HFFc6 (cell line): Measurements from ENCODE around the gene WDR11. TPM values are rescaled to one million over a fixed set of nuclear protein-coding genes. Genes with fewer than 3 reads are reported as not detected.

ENCODE experiments used
- DNase-seq: peaks from one replicate; pipeline ENCODE4 v3.0.0-alpha.2; 2018
- H3K27ac Mint-ChIP-seq: 2 replicates; pipeline ENCODE4 v1.8.0; 2020; ENCODE audit warnings: mild to moderate bottlenecking, mixed read lengths
- H3K27me3 Mint-ChIP-seq: 2 replicates; pipeline ENCODE4 v1.8.0; 2021; ENCODE audit warnings: mild to moderate bottlenecking, moderate library complexity, mixed read lengths; ENCODE audit not compliant: insufficient read depth
- H3K36me3 Mint-ChIP-seq: 2 replicates; pipeline ENCODE4 v1.8.0; 2021; ENCODE audit warnings: low read depth, mixed read lengths
- H3K4me1 Mint-ChIP-seq: 2 replicates; pipeline ENCODE4 v1.8.0; 2020; ENCODE audit warnings: low read depth, mixed read lengths
- H3K4me3 Mint-ChIP-seq: 2 replicates; pipeline ENCODE4 v1.8.0; 2020; ENCODE audit warnings: mild to moderate bottlenecking, moderate library complexity, mixed read lengths
- H3K9me3 Mint-ChIP-seq: 2 replicates; pipeline ENCODE4 v1.8.0; 2020; ENCODE audit warnings: mild to moderate bottlenecking, mixed read lengths
- total RNA-seq, 6 experiments: library from RNA; stranded (reverse); fragmentation: NEBNext Ultra II Directional; extraction: Animal tissue kit (Norgen Biotek cat#: 25700); gene quantifications; 2 replicates in 1 of 6; 3 replicates in 5 of 6; pipeline ENCODE4 v1.2.3, GENCODE V29; 2021
- TF ChIP-seq, protein P1 (sequence below): fragments of 200-600 bp; sonication (generic); IDR thresholded peaks from 2 replicates; pipeline ENCODE4 v1.5.0; 2021; ENCODE audit warnings: antibody characterized with exemption, mild to moderate bottlenecking

Gene WDR11
- total RNA-seq, 6 experiments from 2014 or later = 34.5 to 47.2 (median 38.0) TPM

DNA sequence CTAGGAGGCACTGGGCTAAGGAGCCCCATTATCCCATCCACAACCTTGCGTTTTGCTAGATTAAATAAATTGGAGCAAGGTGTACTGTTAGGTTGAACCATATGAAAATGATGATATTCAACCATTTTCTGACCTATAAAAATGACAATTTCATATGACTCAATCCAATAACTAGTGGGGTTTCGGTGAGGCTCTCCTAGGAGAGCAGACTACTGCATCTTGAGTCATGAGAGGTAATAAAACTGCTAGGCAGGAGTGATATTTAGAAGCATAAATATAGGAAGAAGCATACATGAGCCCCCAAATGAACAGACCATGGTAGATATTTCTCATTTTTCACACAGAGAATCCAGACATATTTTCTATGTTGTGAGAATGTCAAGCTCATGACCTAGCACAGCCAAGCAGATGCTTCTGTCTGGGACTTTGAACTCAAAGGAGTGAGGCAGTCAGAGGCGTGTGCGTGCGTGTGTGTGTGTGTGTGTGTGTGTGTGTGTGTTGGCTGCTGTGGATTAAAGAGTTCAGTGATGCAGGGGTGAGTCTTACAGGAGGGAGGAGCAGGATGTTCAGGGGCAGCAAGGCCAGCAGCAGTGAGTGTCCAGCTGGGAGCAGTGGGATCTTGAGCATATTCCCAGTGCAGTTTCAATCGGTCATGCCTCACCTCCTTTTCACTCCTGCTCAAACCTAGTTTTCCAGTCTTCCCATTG, 17.8 kb upstream of the WDR11 start:
- Mint-ChIP-seq H3K4me3 (no peak overlapping the region), H3K4me1 (no peaks in the 10 kb centered on the region), H3K27ac (no peak overlapping the region), H3K27me3 (peaks cover 5% of the 10 kb centered on the region), H3K9me3 (no peaks in the 10 kb centered on the region), H3K36me3 (no peaks in the 10 kb centered on the region)
- DNase-seq = no peak
- TF ChIP-seq, protein P1, sequence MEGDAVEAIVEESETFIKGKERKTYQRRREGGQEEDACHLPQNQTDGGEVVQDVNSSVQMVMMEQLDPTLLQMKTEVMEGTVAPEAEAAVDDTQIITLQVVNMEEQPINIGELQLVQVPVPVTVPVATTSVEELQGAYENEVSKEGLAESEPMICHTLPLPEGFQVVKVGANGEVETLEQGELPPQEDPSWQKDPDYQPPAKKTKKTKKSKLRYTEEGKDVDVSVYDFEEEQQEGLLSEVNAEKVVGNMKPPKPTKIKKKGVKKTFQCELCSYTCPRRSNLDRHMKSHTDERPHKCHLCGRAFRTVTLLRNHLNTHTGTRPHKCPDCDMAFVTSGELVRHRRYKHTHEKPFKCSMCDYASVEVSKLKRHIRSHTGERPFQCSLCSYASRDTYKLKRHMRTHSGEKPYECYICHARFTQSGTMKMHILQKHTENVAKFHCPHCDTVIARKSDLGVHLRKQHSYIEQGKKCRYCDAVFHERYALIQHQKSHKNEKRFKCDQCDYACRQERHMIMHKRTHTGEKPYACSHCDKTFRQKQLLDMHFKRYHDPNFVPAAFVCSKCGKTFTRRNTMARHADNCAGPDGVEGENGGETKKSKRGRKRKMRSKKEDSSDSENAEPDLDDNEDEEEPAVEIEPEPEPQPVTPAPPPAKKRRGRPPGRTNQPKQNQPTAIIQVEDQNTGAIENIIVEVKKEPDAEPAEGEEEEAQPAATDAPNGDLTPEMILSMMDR = no peak

DNA sequence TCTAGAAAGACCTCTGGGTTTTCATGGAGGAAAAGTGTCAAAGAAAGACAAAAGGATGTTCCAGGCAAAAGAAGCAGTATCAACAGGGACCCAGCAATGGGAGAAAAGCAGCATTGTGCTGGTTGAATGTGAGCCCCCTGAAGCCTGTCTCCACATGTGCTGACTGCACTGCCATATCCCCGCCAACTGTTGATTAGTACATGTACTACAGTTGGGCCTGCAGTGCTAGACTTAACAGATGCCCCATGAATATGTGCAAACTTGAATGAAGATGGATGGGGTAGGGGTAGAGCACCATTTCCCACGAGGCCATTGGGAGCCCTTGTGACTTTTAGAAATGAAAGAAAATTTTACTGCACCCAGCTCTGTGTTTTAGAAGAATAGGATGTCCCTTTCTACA, 15.6 kb upstream of the WDR11 start:
- peaks cover 2% of the 10 kb centered on the region; the same call in 1 of the 2 replicates for H3K27me3 Mint-ChIP-seq
- H3K4me3 Mint-ChIP-seq = no peak overlapping the region
- no peaks in the 10 kb centered on the region for H3K9me3 Mint-ChIP-seq
- no peak overlapping the region for H3K27ac Mint-ChIP-seq
- H3K4me1 Mint-ChIP-seq = no peaks in the 10 kb centered on the region
- no peak for DNase-seq
- TF ChIP-seq, protein P1 = no peak
- H3K36me3 Mint-ChIP-seq = no peaks in the 10 kb centered on the region

DNA sequence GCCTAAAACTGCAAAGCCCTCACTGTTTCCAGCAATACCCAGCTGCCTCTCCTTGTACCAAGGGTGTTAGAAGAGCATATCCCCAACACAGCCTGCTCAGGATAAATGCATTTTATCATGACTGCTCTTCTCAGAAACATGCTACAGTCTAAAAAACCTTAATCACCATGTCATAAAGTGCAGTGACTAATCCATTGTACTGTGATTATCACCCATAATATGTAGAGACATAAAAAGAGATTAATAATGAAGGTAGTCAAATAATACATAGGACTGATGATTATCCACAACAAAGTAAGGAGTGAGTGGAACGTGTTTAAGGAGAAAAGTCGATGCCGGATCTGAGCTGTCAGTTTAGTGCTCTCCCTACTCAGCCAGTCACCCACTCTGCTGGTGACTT, 12.2 kb upstream of the WDR11 start:
- 0 out of 2 replicates have a peak, but pooled peaks cover 4% of the 10 kb centered on the region for H3K4me1 Mint-ChIP-seq
- H3K27me3 Mint-ChIP-seq = peaks cover 2% of the 10 kb centered on the region; the same call in 1 of the 2 replicates
- DNase-seq = no peak
- no peak overlapping the region for H3K4me3 Mint-ChIP-seq
- no peaks in the 10 kb centered on the region for H3K36me3 Mint-ChIP-seq
- TF ChIP-seq, protein P1 = no peak
- H3K9me3 Mint-ChIP-seq = no peaks in the 10 kb centered on the region
- H3K27ac Mint-ChIP-seq = no peak overlapping the region

DNA sequence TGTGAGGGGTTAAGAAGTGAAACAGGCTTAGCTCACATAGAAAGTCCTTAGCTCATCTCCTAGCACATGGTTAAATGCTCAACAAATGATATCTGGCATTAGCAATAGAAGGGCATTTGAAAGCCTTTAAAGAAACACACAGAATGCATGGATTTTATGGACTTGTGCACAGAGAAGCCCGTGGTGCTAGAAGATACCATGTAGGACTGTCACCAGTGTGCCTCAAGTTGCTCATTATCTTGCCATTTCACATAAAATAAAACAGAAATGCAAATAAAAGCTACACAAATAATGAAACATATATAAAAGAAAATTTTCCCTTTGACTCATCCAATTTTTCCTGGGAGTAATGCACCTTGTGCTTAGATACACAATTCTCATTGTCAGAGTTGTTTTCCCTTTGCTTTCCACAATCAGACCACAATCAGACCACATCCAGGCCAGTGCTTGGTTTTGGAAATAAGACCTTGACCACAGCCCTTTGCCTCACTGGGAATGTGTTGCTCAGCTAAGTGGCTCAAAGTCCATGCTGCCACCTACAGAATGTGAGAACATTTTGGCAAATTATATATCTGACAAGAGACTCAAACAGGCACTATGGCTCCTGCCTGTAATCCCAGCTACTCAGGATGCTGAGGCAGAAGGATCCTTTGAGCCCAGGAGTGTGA, 9.5 kb upstream of the WDR11 start:
- no peaks in the 10 kb centered on the region for H3K36me3 Mint-ChIP-seq
- TF ChIP-seq, protein P1 = no peak

DNA sequence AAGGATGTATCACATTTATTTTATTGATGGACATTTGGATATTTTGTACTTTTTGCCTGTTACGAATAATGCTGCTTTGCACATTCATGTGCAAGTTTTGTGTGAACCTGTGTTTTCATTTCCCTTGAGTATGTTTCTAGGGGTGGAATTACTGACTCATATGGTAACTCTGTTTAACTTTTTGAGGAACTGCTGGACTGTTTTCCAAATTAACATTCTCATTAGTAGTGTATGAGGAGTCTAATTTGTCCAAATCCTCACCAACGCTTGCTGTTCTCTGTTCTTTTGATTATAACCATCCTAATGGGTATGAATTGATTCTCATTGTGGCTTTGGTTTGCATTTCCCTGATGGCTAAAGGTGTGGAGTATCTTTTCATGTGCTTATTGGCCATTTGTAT, 3.2 kb downstream of the WDR11 start:
- TF ChIP-seq, protein P1 = no peak
- H3K4me1 Mint-ChIP-seq = peaks cover 24% of the 10 kb centered on the region
- peaks cover 5% of the 10 kb centered on the region; the same call in 1 of the 2 replicates for H3K36me3 Mint-ChIP-seq
- no peak overlapping the region for H3K4me3 Mint-ChIP-seq
- DNase-seq = no peak
- H3K9me3 Mint-ChIP-seq = no peaks in the 10 kb centered on the region
- no peak overlapping the region for H3K27ac Mint-ChIP-seq
- H3K27me3 Mint-ChIP-seq = no peaks in the 10 kb centered on the region

More for the DNA sequence above, 9.5 kb upstream of the WDR11 start:
- 0 out of 2 replicates have a peak, but pooled peaks cover 4% of the 10 kb centered on the region for H3K4me1 Mint-ChIP-seq
- H3K27me3 Mint-ChIP-seq = peaks cover 12% of the 10 kb centered on the region
- no peaks in the 10 kb centered on the region for H3K9me3 Mint-ChIP-seq
- H3K4me3 Mint-ChIP-seq = no peak overlapping the region
- peak; percentile 11 for DNase-seq
- no peak overlapping the region for H3K27ac Mint-ChIP-seq
